Neural cell (in vitro differentiated cells): ENCODE results near the gene HELZ2. TPM values are rescaled to one million over a fixed set of nuclear protein-coding genes. Genes with fewer than 3 reads are reported as not detected.

Source experiments
- H2AFZ ChIP-seq: fragments of 200-600, 300-800 bp; sonication (generic), shearing (Covaris generic); 2 replicates; pipeline ENCODE4 v1.6.0; 2014; ENCODE audit warnings: low read depth, mild to moderate bottlenecking, antibody characterized with exemption, low read length, moderate library complexity
- H3F3A ChIP-seq: fragments of 200-600 bp; shearing (Covaris generic); 2 replicates; pipeline ENCODE4 v1.6.1; 2016; ENCODE audit warnings: mild to moderate bottlenecking, moderate library complexity, mixed read lengths, antibody characterized with exemption, low read length; ENCODE audit not compliant: insufficient read depth, poor library complexity, severe bottlenecking
- H3K27ac ChIP-seq: fragments of 200-600, 300-800 bp; sonication (generic), shearing (Covaris generic); 2 replicates; pipeline ENCODE4 v1.5.1; 2014; ENCODE audit warnings: mild to moderate bottlenecking, low read length, moderate library complexity
- H3K27me3 ChIP-seq: fragments of 300-800, 200-600 bp; sonication (generic), shearing (Covaris generic); 2 replicates; pipeline ENCODE4 v1.6.0; 2014; ENCODE audit warnings: mild to moderate bottlenecking, low read depth, low read length, moderate library complexity; ENCODE audit not compliant: insufficient read depth
- H3K36me3 ChIP-seq: fragments of 300-800, 200-600 bp; sonication (generic), shearing (Covaris generic); 2 replicates; pipeline ENCODE4 v1.5.1; 2014; ENCODE audit warnings: mild to moderate bottlenecking, antibody characterized with exemption, low read length, moderate library complexity; ENCODE audit not compliant: insufficient read depth
- H3K4me2 ChIP-seq: fragments of 300-800, 200-600 bp; sonication (generic), shearing (Covaris generic); 2 replicates; pipeline ENCODE4 v1.6.0; 2014; ENCODE audit warnings: mild to moderate bottlenecking, low read length
- H3K4me3 ChIP-seq: fragments of 300-800, 200-600 bp; sonication (generic), shearing (Covaris generic); 2 replicates; pipeline ENCODE4 v1.5.1; 2014; ENCODE audit warnings: mild to moderate bottlenecking, low read length, moderate library complexity
- H3K79me2 ChIP-seq: fragments of 200-600 bp; shearing (Covaris generic); replicated peaks from 2 replicates; pipeline ENCODE4 v1.6.0; 2014; ENCODE audit warnings: mild to moderate bottlenecking, low read length, moderate library complexity; ENCODE audit not compliant: insufficient read depth
- H3K9ac ChIP-seq: fragments of 300-800, 200-600 bp; sonication (generic), shearing (Covaris generic); 2 replicates; pipeline ENCODE4 v1.6.1; 2016; ENCODE audit warnings: mild to moderate bottlenecking, low read length, mixed read lengths
- H3K9me2 ChIP-seq: fragments of 200-600 bp; shearing (Covaris generic); 2 replicates; pipeline ENCODE4 v1.6.1; 2016; ENCODE audit warnings: mild to moderate bottlenecking, low read length, mixed read lengths; ENCODE audit not compliant: insufficient read depth
- H3K9me3 ChIP-seq: fragments of 200-600, 300-800 bp; sonication (generic), shearing (Covaris generic); 2 replicates; pipeline ENCODE4 v1.6.1; 2016; ENCODE audit warnings: mild to moderate bottlenecking, mixed run types, low read length, moderate library complexity, mixed read lengths
- H4K20me1 ChIP-seq: fragments of 200-600 bp; shearing (Covaris generic); 2 replicates; pipeline ENCODE4 v1.6.1; 2016; ENCODE audit warnings: mild to moderate bottlenecking, mixed run types; ENCODE audit not compliant: insufficient read depth
- EP300 ChIP-seq: fragments of 450-650 bp; conservative IDR thresholded peaks from 2 replicates; pipeline ENCODE4 v1.6.1; 2014; ENCODE audit warnings: antibody characterized with exemption, mild to moderate bottlenecking, moderate library complexity; ENCODE audit not compliant: poor library complexity, severe bottlenecking
- EZH2 ChIP-seq: fragments of 200-600, 300-800 bp; shearing (Covaris generic), sonication (generic); IDR thresholded peaks from 2 replicates; pipeline ENCODE4 v1.6.1; 2014; ENCODE audit warnings: antibody characterized with exemption, low read length, borderline replicate concordance, mild to moderate bottlenecking; ENCODE audit not compliant: insufficient read depth, poor library complexity, severe bottlenecking
- MXI1 ChIP-seq: fragments of 450-650 bp; conservative IDR thresholded peaks from 2 replicates; pipeline ENCODE4 v1.6.1; 2014; ENCODE audit warnings: antibody characterized with exemption, mild to moderate bottlenecking; ENCODE audit not compliant: poor library complexity, severe bottlenecking
- POLR2AphosphoS5 ChIP-seq: IDR thresholded peaks from 2 replicates; pipeline ENCODE4 v1.6.1; 2012
- RAD21 ChIP-seq: fragments of 450-650 bp; conservative IDR thresholded peaks from 2 replicates; pipeline ENCODE4 v1.6.1; 2014; ENCODE audit warnings: antibody characterized with exemption, mild to moderate bottlenecking, moderate library complexity
- SMC3 ChIP-seq: fragments of 450-650 bp; conservative IDR thresholded peaks from 2 replicates; pipeline ENCODE4 v1.6.1; 2014; ENCODE audit warnings: antibody characterized with exemption, mild to moderate bottlenecking, moderate library complexity; ENCODE audit not compliant: poor library complexity
- TAF1 ChIP-seq: IDR thresholded peaks from 2 replicates; pipeline ENCODE4 v1.6.1; 2012; ENCODE audit warnings: low read depth
- polyA plus RNA-seq: library from polyadenylated mRNA; depleted of rRNA; stranded (reverse); fragments of >200 nt; gene quantifications from 2 replicates; pipeline ENCODE4 v1.2.3, GENCODE V29; 2014
- TF ChIP-seq, protein P1 (sequence below): IDR thresholded peaks from 2 replicates; pipeline ENCODE4 v1.6.1; 2012; ENCODE audit warnings: borderline replicate concordance
- TF ChIP-seq, protein P2 (sequence below): fragments of 450-650 bp; IDR thresholded peaks from 2 replicates; pipeline ENCODE4 v1.5.1; 2014; ENCODE audit warnings: antibody characterized with exemption, mild to moderate bottlenecking, moderate library complexity; ENCODE audit not compliant: poor library complexity, severe bottlenecking

The HELZ2 gene
- polyA plus RNA-seq, 1 donor from 2014 or later = 1.3 TPM

DNA sequence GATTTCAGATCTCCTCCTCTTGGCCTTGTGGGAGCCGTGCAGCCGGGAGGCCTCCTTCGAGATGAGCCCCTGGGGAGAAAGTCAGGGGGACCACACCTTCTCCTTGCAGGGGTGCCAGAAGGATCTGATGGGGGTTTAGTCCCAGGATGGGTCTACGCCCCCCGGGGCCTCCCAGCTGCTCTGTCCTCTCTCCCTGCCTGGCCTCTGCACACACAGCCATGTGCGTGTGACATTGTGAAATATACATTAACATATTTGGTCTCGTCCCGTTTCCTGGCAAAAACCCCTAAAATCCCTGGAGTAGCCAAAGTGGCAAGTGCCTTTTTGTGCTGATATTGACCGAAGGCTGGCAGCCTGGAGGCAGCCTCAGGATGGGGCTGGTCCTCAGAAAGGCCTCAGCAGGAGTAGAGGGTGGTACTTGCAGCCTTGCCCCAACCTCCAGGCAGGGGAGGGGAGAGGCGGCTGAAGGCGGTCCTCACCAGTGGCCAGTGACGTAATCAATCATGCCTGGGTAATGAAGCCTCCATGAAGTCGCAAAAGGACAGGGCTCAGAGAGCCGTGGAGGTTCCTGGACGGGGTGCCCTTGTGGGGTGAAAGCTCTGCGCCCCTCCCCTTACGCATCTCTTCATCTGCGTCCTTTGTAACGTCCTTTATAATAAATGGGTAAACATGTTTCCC, 5.1 kb upstream of the HELZ2 start:
- TF ChIP-seq EZH2 = no peak
- TF ChIP-seq TAF1 = no peak
- TF ChIP-seq POLR2AphosphoS5 = no peak
- no peak for TF ChIP-seq MXI1
- no peak for TF ChIP-seq EP300
- no peak for TF ChIP-seq RAD21
- TF ChIP-seq, protein P1, sequence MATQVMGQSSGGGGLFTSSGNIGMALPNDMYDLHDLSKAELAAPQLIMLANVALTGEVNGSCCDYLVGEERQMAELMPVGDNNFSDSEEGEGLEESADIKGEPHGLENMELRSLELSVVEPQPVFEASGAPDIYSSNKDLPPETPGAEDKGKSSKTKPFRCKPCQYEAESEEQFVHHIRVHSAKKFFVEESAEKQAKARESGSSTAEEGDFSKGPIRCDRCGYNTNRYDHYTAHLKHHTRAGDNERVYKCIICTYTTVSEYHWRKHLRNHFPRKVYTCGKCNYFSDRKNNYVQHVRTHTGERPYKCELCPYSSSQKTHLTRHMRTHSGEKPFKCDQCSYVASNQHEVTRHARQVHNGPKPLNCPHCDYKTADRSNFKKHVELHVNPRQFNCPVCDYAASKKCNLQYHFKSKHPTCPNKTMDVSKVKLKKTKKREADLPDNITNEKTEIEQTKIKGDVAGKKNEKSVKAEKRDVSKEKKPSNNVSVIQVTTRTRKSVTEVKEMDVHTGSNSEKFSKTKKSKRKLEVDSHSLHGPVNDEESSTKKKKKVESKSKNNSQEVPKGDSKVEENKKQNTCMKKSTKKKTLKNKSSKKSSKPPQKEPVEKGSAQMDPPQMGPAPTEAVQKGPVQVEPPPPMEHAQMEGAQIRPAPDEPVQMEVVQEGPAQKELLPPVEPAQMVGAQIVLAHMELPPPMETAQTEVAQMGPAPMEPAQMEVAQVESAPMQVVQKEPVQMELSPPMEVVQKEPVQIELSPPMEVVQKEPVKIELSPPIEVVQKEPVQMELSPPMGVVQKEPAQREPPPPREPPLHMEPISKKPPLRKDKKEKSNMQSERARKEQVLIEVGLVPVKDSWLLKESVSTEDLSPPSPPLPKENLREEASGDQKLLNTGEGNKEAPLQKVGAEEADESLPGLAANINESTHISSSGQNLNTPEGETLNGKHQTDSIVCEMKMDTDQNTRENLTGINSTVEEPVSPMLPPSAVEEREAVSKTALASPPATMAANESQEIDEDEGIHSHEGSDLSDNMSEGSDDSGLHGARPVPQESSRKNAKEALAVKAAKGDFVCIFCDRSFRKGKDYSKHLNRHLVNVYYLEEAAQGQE = no peak
- no peak for TF ChIP-seq SMC3

DNA sequence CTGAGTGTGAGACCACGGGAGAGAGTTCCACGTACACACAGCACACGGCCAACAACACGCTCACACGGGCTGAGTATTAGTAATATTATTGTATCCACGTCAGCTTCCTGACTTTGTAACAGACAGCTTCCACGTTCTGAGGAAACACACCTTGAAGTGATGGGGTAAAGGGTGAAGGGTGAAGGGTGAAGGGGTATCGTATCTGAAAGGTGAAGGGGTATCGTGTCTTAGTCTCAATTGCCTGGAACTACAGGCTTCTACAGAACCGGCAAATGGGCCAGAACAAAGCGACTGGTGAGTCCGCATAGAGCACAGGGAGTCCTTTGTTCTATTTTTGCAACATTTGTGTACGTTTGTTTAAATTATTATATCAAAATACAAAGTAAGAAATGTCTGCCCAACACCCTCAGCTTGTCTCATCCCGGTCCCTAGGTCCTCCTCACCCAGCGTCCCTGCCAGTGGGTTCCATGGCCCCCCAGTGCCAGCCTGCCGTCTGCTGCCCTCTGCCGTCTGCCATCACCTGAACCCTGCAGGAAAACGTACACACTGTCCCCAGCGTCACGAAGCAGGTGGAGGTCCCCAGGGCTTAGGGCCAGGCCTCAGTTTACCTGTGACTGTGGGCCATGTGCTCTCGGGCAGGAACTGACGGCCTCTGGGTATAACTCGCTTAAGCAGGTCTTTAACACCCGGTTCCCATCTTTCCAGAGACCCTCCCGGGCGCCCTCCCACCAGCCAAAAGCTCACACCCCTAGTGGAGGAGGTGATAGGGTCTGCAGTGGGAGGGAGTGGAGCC, 4.4 kb upstream of the HELZ2 start:
- Histone ChIP-seq H3K27me3 (no peaks in the 10 kb centered on the region), H3F3A (no peaks in the 10 kb centered on the region), H3K79me2 (no peaks in the 10 kb centered on the region), H3K27ac (no peak overlapping the region), H3K36me3 (no peaks in the 10 kb centered on the region), H2AFZ (no peak overlapping the region), H3K4me3 (no peak overlapping the region), H3K9me3 (no peaks in the 10 kb centered on the region), H3K4me2 (no peak overlapping the region), H4K20me1 (no peaks in the 10 kb centered on the region), H3K9ac (no peak overlapping the region), H3K9me2 (no peaks in the 10 kb centered on the region)
- TF ChIP-seq, protein P2, sequence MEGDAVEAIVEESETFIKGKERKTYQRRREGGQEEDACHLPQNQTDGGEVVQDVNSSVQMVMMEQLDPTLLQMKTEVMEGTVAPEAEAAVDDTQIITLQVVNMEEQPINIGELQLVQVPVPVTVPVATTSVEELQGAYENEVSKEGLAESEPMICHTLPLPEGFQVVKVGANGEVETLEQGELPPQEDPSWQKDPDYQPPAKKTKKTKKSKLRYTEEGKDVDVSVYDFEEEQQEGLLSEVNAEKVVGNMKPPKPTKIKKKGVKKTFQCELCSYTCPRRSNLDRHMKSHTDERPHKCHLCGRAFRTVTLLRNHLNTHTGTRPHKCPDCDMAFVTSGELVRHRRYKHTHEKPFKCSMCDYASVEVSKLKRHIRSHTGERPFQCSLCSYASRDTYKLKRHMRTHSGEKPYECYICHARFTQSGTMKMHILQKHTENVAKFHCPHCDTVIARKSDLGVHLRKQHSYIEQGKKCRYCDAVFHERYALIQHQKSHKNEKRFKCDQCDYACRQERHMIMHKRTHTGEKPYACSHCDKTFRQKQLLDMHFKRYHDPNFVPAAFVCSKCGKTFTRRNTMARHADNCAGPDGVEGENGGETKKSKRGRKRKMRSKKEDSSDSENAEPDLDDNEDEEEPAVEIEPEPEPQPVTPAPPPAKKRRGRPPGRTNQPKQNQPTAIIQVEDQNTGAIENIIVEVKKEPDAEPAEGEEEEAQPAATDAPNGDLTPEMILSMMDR = no peak
- TF ChIP-seq POLR2AphosphoS5 (no peak), RAD21 (no peak), MXI1 (no peak)

More for the DNA sequence above, 5.1 kb upstream of the HELZ2 start:
- H3K79me2 ChIP-seq = no peaks in the 10 kb centered on the region
- H3K9me3 ChIP-seq = no peaks in the 10 kb centered on the region
- no peak overlapping the region for H3K27ac ChIP-seq
- no peak overlapping the region for H3K4me2 ChIP-seq
- H3K9me2 ChIP-seq = no peaks in the 10 kb centered on the region
- H3K9ac ChIP-seq = no peak overlapping the region
- H3F3A ChIP-seq = no peaks in the 10 kb centered on the region
- H3K27me3 ChIP-seq = no peaks in the 10 kb centered on the region
- H4K20me1 ChIP-seq = no peaks in the 10 kb centered on the region
- H3K4me3 ChIP-seq = no peak overlapping the region
- no peaks in the 10 kb centered on the region for H3K36me3 ChIP-seq
- no peak overlapping the region for H2AFZ ChIP-seq
